Smooth muscle cell of the brain vasculature (primary cell): ENCODE results near the gene PTPRG.
"Not testable (repeated sequence)": the region's sequence is repeated elsewhere in the genome, so short reads cannot be mapped to it uniquely, and the experiment has no call there.

ENCODE experiments used
- DNase-seq: peaks from one replicate; pipeline ENCODE4 v3.0.0-alpha.2; 2012; ENCODE audit warnings: low read depth, low spot score

The PTPRG gene

GRCh38 chr3:61684386-61684785, 123.0 kb downstream of the PTPRG start:
- DNase-seq: no peak

GRCh38 chr3:61685755-61686154, 124.4 kb downstream of the PTPRG start:
- no peak for DNase-seq

GRCh38 chr3:61686228-61686648, 124.9 kb downstream of the PTPRG start:
- no peak for DNase-seq

- no peak for DNase-seq
These were observed 125.8 kb downstream of the PTPRG start for GRCh38 chr3:61687206-61687605.

GRCh38 chr3:61687663-61688306, 126.4 kb downstream of the PTPRG start:
- no peak for DNase-seq

GRCh38 chr3:61688307-61688984, 127.1 kb downstream of the PTPRG start:
- DNase-seq: no peak

GRCh38 chr3:61690016-61690415, 128.6 kb downstream of the PTPRG start:
- DNase-seq: no peak

- no peak for DNase-seq
These were observed 130.1 kb downstream of the PTPRG start for GRCh38 chr3:61691466-61691865.

- DNase-seq: no peak
These were observed 135.9 kb downstream of the PTPRG start for GRCh38 chr3:61697301-61697700.

- not testable (repeated sequence) for DNase-seq
These were observed 137.1 kb downstream of the PTPRG start for GRCh38 chr3:61698278-61699072.

- no peak for DNase-seq
These were observed 138.3 kb downstream of the PTPRG start for GRCh38 chr3:61699622-61700021.

- DNase-seq: no peak
These were observed 139.6 kb downstream of the PTPRG start for GRCh38 chr3:61701011-61701410.

GRCh38 chr3:61702453-61702852, 141.1 kb downstream of the PTPRG start:
- DNase-seq: no peak

- no peak for DNase-seq
These were observed 143.4 kb downstream of the PTPRG start for GRCh38 chr3:61704807-61705206.

GRCh38 chr3:61707492-61707891, 146.1 kb downstream of the PTPRG start:
- DNase-seq: no peak

GRCh38 chr3:61710920-61711319, 149.5 kb downstream of the PTPRG start:
- DNase-seq: not testable (repeated sequence)

- no peak for DNase-seq
These were observed 152.9 kb downstream of the PTPRG start for GRCh38 chr3:61714225-61714624.

- no peak for DNase-seq
These were observed 154.6 kb downstream of the PTPRG start for GRCh38 chr3:61715886-61716527.

GRCh38 chr3:61716693-61717092, 155.3 kb downstream of the PTPRG start:
- DNase-seq: not testable (repeated sequence)

GRCh38 chr3:61718565-61718964, 157.2 kb downstream of the PTPRG start:
- DNase-seq: no peak

GRCh38 chr3:61719278-61719977, 158.1 kb downstream of the PTPRG start:
- no peak for DNase-seq
